Heart left ventricle (tissue), 16 donors: ENCODE data around the gene TRMT10B. TPM values are rescaled to one million over a fixed set of nuclear protein-coding genes. Genes with fewer than 3 reads are reported as not detected.

Experiments
- ATAC-seq, 4 donors: fragments of 200-7000 bp; cut with Tn5 transposase; one replicate each; pipeline ENCODE4 v1.9.1; 2020 to 2022; ENCODE audit warnings: moderate library complexity in 4 of 4, mild to moderate bottlenecking in 3 of 4, moderate number of reproducible peaks in 1 of 4
- DNase-seq, 5 donors: peaks; one replicate each; pipeline ENCODE4 v3.0.0-alpha.2; 2020
- H3K27ac ChIP-seq, 12 donors: fragments of 200-600 bp; sonication (generic) in 4 of 12; one replicate each; pipeline versions ENCODE4 v1.5.0 to v1.8.0; 2016 to 2022; ENCODE audit warnings: mild to moderate bottlenecking in 2 of 12
- H3K27me3 ChIP-seq, 9 donors: fragments of 200-600 bp; sonication (generic) in 2 of 9; one replicate each; pipeline versions ENCODE4 v1.5.1 to v1.8.0; 2016 to 2022; ENCODE audit warnings: mild to moderate bottlenecking in 3 of 9
- H3K36me3 ChIP-seq, 9 donors: fragments of 200-600 bp; sonication (generic) in 2 of 9; one replicate each; pipeline versions ENCODE4 v1.5.0 to v1.8.0; 2018 to 2022; ENCODE audit warnings: mild to moderate bottlenecking in 2 of 9
- H3K4me1 ChIP-seq, 12 donors: fragments of 200-600 bp; sonication (generic) in 4 of 12; one replicate each; pipeline versions ENCODE4 v1.5.0 to v1.8.0; 2016 to 2022; ENCODE audit warnings: mild to moderate bottlenecking in 3 of 12
- H3K4me3 ChIP-seq, 12 donors: fragments of 200-600 bp; sonication (generic) in 4 of 12; one replicate each; pipeline versions ENCODE4 v1.5.0 to v1.8.0; 2017 to 2022; ENCODE audit warnings: mild to moderate bottlenecking in 9 of 12, moderate library complexity in 4 of 12
- H3K9me3 ChIP-seq, 12 donors: fragments of 200-600 bp; sonication (generic) in 4 of 12; one replicate each; pipeline versions ENCODE4 v1.5.0 to v1.8.0; 2016 to 2022; ENCODE audit warnings: mild to moderate bottlenecking in 1 of 12
- CTCF ChIP-seq, 12 donors: fragments of 200-600 bp; sonication (generic) in 4 of 12; IDR thresholded peaks; one replicate each; pipeline versions ENCODE4 v1.5.0 to v1.8.0; 2018 to 2022; ENCODE audit warnings: antibody characterized with exemption in 12 of 12, mild to moderate bottlenecking in 5 of 12
- POLR2A ChIP-seq, 2 donors: fragments of 450-650 bp; IDR thresholded peaks; one replicate each; pipeline ENCODE4 v1.6.1; 2017; ENCODE audit warnings: antibody characterized with exemption in 2 of 2, mild to moderate bottlenecking in 2 of 2, moderate library complexity in 2 of 2
- WGBS, 4 donors: extraction: QIAGEN DNeasy Blood & Tissue Kit in 2 of 4; methylation state at CpG; one replicate each; pipeline versions ENCODE4 v1.1.5 to v1.1.7; 2013 to 2018; 5-methylcytosine and 5-hydroxymethylcytosine counted together
- intact Hi-C, 10 donors: fragments of 100-400 bp; cut with DNase I; formaldehyde crosslinking; loops; one replicate each; pipeline versions ENCODE4 v1.11.1 to v1.14.2; 2022
- polyA plus RNA-seq, 2 donors: library from polyadenylated mRNA; stranded (reverse); fragments of 200-250 nt; gene quantifications; one replicate each; pipeline ENCODE4 v1.2.3, GENCODE V29; 2013
- total RNA-seq, 9 donors: library from RNA; depleted of rRNA in 2 of 9; stranded (reverse); fragments of >200 nt in 2 of 9; fragmentation: NEBNext Ultra II Directional in 3 of 9; extraction: Animal tissue kit (Norgen Biotek cat#: 25700) in 3 of 9; gene quantifications; one replicate each; pipeline versions ENCODE4 v1.1.0 to v1.2.4, GENCODE V29; 2016 to 2023
- donor health status: ischemic (EF 13 %, LVEDD 7.1; RV severe dilation, severe dysfunction).
- donor health status: healthy with polysubstance abuse.
- donor health status: DM: no; HTN: yes; CAD: no.
- donor health status: DM: no; HTN: no; CAD: no.
- donor health status: ischemic (EF 25% LVEDD 6.9; RV normal size, moderate dysfunction).
- donor health status: ischemic (EF 25% LVEDD 5.7; RV mildly dilated, moderate dysfunction).
- donor health status: healthy.
- donor health status: DM: yes; HTN: yes; CAD: no.
- donor health status: ischemic (EF 35%, LVEDD 5.7; RV mildly dilated, moderate dysfunction).
- donor health status: nonischemic (EF 11% LVEDD 7.7; RV severe dilation, severe dysfunction).
- donor health status: DM: yes; HTN: yes; CAD: no.
- donor health status: PGD.
- donor health status: ischemic (EF 29% LVEDD 5.4; RV normal size, mild dysfunction).
- donor health status: nonischemic (EF 23%, LVEDD 6.1; RV moderate dilation, normal function).

The TRMT10B gene
- total and polyA plus RNA-seq, 11 donors = 2.7 to 5.5 (median 3.5) TPM

DNA sequence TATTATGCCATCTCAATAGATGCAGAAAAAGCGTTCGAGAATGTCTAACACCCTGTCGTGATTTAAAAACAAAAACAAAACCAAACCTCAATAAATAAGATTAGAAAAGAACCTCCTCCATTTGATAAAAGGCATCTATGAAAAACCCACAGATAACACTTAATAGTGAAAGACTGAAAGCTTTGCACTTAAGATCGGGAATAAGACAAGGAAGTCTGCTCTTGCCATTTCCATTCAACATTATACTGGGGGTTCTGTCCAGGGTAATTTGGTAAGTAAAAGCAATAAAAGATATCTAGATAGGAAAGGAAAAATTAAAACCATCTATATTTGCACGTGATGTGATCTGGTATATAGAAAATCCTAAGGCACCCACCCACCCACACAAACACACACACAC is 38.5 kb downstream of the TRMT10B start:
- Histone ChIP-seq H3K4me1 (no peaks in the 10 kb centered on the region), H3K27me3 (peaks cover 0 to 5% (median 0%) of the 10 kb centered on the region in 9 donors), H3K9me3 (no peaks in the 10 kb centered on the region), H3K4me3 (no peak overlapping the region), H3K27ac (no peak overlapping the region), H3K36me3 (no peaks in the 10 kb centered on the region)
- TF ChIP-seq CTCF (IDR thresholded peaks at IDR 0.05) (no peak), POLR2A (IDR thresholded peaks at IDR 0.05) (no peak)
- DNase-seq (no peak), ATAC-seq (no peak)
- 85 to 93% (median 88%) methylated on average over 5 of the region's 5 CpGs for WGBS, 4 donors
- intact Hi-C loops = loop anchor here in 1 of 10 donors (10.0 kb wide), 2 partner anchors 83 to 207 kb away; no protein-coding TSS in a partner anchor

DNA sequence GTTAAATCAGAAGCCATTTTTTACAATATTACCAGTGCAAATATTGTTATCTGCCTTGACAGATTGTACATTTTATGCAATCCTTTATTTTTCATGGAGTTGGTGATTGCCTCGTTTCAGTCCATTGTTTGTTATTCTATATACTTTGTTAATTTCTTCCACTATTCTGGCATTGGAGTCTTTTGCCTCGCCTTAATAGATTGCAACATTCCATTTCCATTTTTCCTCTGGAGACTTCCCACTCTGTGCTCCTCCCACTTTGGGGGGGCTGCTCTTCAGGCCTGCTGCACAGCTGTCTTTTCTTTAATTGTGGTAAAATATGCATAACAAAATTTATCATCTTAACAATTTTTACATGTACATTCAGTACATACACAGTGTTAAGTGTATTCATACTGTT is 42.6 kb downstream of the TRMT10B start:
- no peak overlapping the region for H3K27ac ChIP-seq
- peaks cover 0 to 9% (median 5%) of the 10 kb centered on the region in 12 donors for H3K4me1 ChIP-seq
- DNase-seq = no peak
- intact Hi-C loops = loop anchor here in 1 of 10 donors (5.0 to 10.0 kb wide), 3 partner anchors 39 to 211 kb away; no protein-coding TSS in a partner anchor
- no peak overlapping the region for H3K4me3 ChIP-seq
- no peak for ATAC-seq
- H3K36me3 ChIP-seq = no peaks in the 10 kb centered on the region
- H3K9me3 ChIP-seq = no peaks in the 10 kb centered on the region
- TF ChIP-seq POLR2A (IDR thresholded peaks at IDR 0.05) (no peak), CTCF (IDR thresholded peaks at IDR 0.05) (no peak)
- H3K27me3 ChIP-seq = no peaks in the 10 kb centered on the region
- WGBS, 4 donors = 57 to 71% (median 68%) methylated on average over 2 of the region's 2 CpGs

- Histone ChIP-seq H3K9me3 (no peaks in the 10 kb centered on the region), H3K27me3 (no peaks in the 10 kb centered on the region), H3K36me3 (no peaks in the 10 kb centered on the region), H3K27ac (no peak overlapping the region), H3K4me1 (peaks cover 0 to 33% (median 26%) of the 10 kb centered on the region in 12 donors), H3K4me3 (no peak overlapping the region)
- no peak for ATAC-seq
- TF ChIP-seq CTCF (IDR thresholded peaks at IDR 0.05) (no peak), POLR2A (IDR thresholded peaks at IDR 0.05) (no peak)
- intact Hi-C loops = loop anchor here in 2 of 10 donors (2.0 to 10.0 kb wide), 4 partner anchors 14 to 214 kb away; partner anchors contain the start of gene EXOSC3 (in 1 of the 2)
- WGBS, 4 donors = 67 to 86% (median 77%) methylated on average over 1 of the region's 1 CpG
- no peak for DNase-seq
These were observed 45.1 kb downstream of the TRMT10B start for GRCh38 chr9:37798677-37799076.

GRCh38 chr9:37800631-37801286 is 47.2 kb downstream of the TRMT10B start, which contains the start of gene DCAF10:
Gene DCAF10, plus strand, starts transcription at chr9:37800797. Its CDS starts 70 bp downstream, at chr9:37800867.
- intact Hi-C loops = loop anchor here in 3 of 10 donors (1.0 to 5.0 kb wide), 3 partner anchors 15 to 208 kb away; partner anchors contain the start of genes EXOSC3 (in 1 of the 3) and TOMM5 (in 1 of the 3)
- peak within 1 kb of the TSS; percentile 77 to 100 (median 95) for H3K4me3 ChIP-seq
- 0 to 1% (median 0%) methylated on average over 9 to 72 of the region's 72 CpGs for WGBS, 4 donors
- no peaks in the 10 kb centered on the region for H3K9me3 ChIP-seq
- H3K27me3 ChIP-seq = no peaks in the 10 kb centered on the region
- TF ChIP-seq POLR2A (IDR thresholded peaks at IDR 0.05) (peak in 1 of 2 donors; percentile 73), CTCF (IDR thresholded peaks at IDR 0.05) (no peak)
- peaks cover 0 to 33% (median 26%) of the 10 kb centered on the region in 12 donors for H3K4me1 ChIP-seq
- H3K36me3 ChIP-seq = no peaks in the 10 kb centered on the region
- ATAC-seq (peak; percentile 79 to 97 (median 96)), DNase-seq (peak; percentile 87 to 94 (median 88))
- H3K27ac ChIP-seq = peak within 1 kb of the TSS; percentile 28 to 93 (median 88)
